ENCODE measurements around the gene PRRX2. TPM values are rescaled to one million over a fixed set of nuclear protein-coding genes. Genes with fewer than 3 reads are reported as not detected.

Gene PRRX2
- total and polyA plus RNA-seq, 2 of the 13 experiments (the other 11 are each of a cell fraction or from before 2014, with no cell fraction given) = 0.05 TPM; not detected in 1

GRCh38 chr9:129692534-129692933, 27.1 kb downstream of the PRRX2 start (continued):
- TF ChIP-seq CSRNP1 (CRISPR knock-in tag; IDR thresholded peaks at IDR 0.05) (no peak), CREBL2 (CRISPR knock-in tag; IDR thresholded peaks at IDR 0.05; ENCODE audit: borderline replicate concordance) (no peak), CREB3 (CRISPR knock-in tag; IDR thresholded peaks at IDR 0.05) (no peak), THYN1 (CRISPR knock-in tag; IDR thresholded peaks at IDR 0.05; ENCODE audit: borderline replicate concordance, low read depth) (no peak), DNMT3B (CRISPR knock-in tag; conservative IDR thresholded peaks at IDR 0.05) (no peak), NFE2L2 (IDR thresholded peaks at IDR 0.05; ENCODE audit: low read length) (no peak), SAP130 (CRISPR knock-in tag; IDR thresholded peaks at IDR 0.05; ENCODE audit: low read depth) (no peak), ZBTB25 (CRISPR knock-in tag; IDR thresholded peaks at IDR 0.05) (no peak)

- H3K79me2 ChIP-seq (ENCODE audit: insufficient read depth, low read length) = no peaks in the 10 kb centered on the region
- intact Hi-C loops (cut with micrococcal nuclease; ENCODE audit: unreplicated experiment) (no loop called here), in situ Hi-C loops (cut with HindIII; ENCODE audit: extremely low pct_ligation_motif_present, low pct_unique_long_range_greater_than_20kb) (no loop called here)
- H3K27ac ChIP-seq (ENCODE audit: extremely low read length, insufficient read depth, low read length) = no peak overlapping the region
- H3K27me3 ChIP-seq (ENCODE audit: control insufficient read depth in 1 of 2, insufficient read depth in 2 of 2, low read length in 2 of 2) = peaks cover 17 to 56% of the 10 kb centered on the region in 2 experiments
- H2AFZ ChIP-seq (ENCODE audit: low read length) = no peak overlapping the region
- FAIRE-seq = no peak
- H3K4me1 ChIP-seq (ENCODE audit: insufficient read depth, low read length) = peaks cover 6% of the 10 kb centered on the region
- no TSS peak for BruUV-seq (replicated peaks)
- H4K20me1 ChIP-seq (ENCODE audit: insufficient read depth, low read length) = no peaks in the 10 kb centered on the region
- CTCF ChIA-PET (ENCODE audit: low intra/inter-chr PET ratio, low total read pairs) = no interaction called here
- no peaks in the 10 kb centered on the region for H3K9me3 ChIP-seq (ENCODE audit: low read length)
- H3K4me3 ChIP-seq (replicated peaks in 1 of 3; ENCODE audit: insufficient read depth in 1 of 3, low read depth in 2 of 3, low read length in 3 of 3) = no peak overlapping the region
- no peak overlapping the region for H3K4me2 ChIP-seq (ENCODE audit: low read depth, low read length)
- ATAC-seq = no peak
- H3K36me3 ChIP-seq (replicated peaks in 1 of 2; ENCODE audit: control insufficient read depth in 1 of 2, insufficient read depth in 2 of 2, low read length in 2 of 2) = no peaks in the 10 kb centered on the region
- H3K9ac ChIP-seq (ENCODE audit: insufficient read depth, low read depth, low read length) = no peak overlapping the region
- POLR2A ChIA-PET = no interaction called here
- 7% methylated on average over 8 of the region's 8 CpGs for WGBS (ENCODE audit: low lambda C conversion rate)
- no peak for DNase-seq (ENCODE audit: low spot score)
- TF ChIP-seq SCMH1 (CRISPR knock-in tag; IDR thresholded peaks at IDR 0.05; ENCODE audit: borderline replicate concordance) (no peak), ATAD3A (CRISPR knock-in tag; IDR thresholded peaks at IDR 0.05) (no peak), HOMEZ (CRISPR knock-in tag; IDR thresholded peaks at IDR 0.05; ENCODE audit: low read depth) (no peak), ZNF775 (CRISPR knock-in tag; IDR thresholded peaks at IDR 0.05; ENCODE audit: borderline replicate concordance) (no peak), ZNF761 (CRISPR knock-in tag; conservative IDR thresholded peaks at IDR 0.05) (no peak), ADNP (CRISPR knock-in tag; IDR thresholded peaks at IDR 0.05) (no peak), SKIL (CRISPR knock-in tag; IDR thresholded peaks at IDR 0.05; ENCODE audit: borderline replicate concordance) (no peak), ZSCAN29 (CRISPR knock-in tag; conservative IDR thresholded peaks at IDR 0.05) (no peak), GPN1 (CRISPR knock-in tag; IDR thresholded peaks at IDR 0.05; ENCODE audit: borderline replicate concordance) (no peak)
These were observed 28.3 kb downstream of the PRRX2 start for GRCh38 chr9:129693741-129694140.

Measured in HepG2 (cell line).